Activated T-cell treated with anti-CD3 and anti-CD28 coated beads, Interleukin-2, amount 50 U/mL, for 24 hours (primary cell): Measurements from ENCODE around the gene MPEG1.

Experiments
- DNase-seq: peaks from one replicate; pipeline ENCODE4 v3.0.0-alpha.2; 2020
- H3K27ac Mint-ChIP-seq: 2 replicates; pipeline ENCODE4 v1.8.0; 2020; ENCODE audit warnings: mild to moderate bottlenecking, mixed read lengths
- H3K27me3 Mint-ChIP-seq: 2 replicates; pipeline ENCODE4 v1.8.0; 2020; ENCODE audit warnings: mixed read lengths
- H3K36me3 Mint-ChIP-seq: 2 replicates; pipeline ENCODE4 v1.8.0; 2020; ENCODE audit warnings: low read depth, mixed read lengths
- H3K4me1 Mint-ChIP-seq: 2 replicates; pipeline ENCODE4 v1.8.0; 2020; ENCODE audit warnings: low read depth, mixed read lengths
- H3K4me3 Mint-ChIP-seq: 2 replicates; pipeline ENCODE4 v1.8.0; 2020; ENCODE audit warnings: mild to moderate bottlenecking, moderate library complexity, mixed read lengths
- H3K9me3 Mint-ChIP-seq: 2 replicates; pipeline ENCODE4 v1.8.0; 2020; ENCODE audit warnings: mixed read lengths

MPEG1 gene

DNA sequence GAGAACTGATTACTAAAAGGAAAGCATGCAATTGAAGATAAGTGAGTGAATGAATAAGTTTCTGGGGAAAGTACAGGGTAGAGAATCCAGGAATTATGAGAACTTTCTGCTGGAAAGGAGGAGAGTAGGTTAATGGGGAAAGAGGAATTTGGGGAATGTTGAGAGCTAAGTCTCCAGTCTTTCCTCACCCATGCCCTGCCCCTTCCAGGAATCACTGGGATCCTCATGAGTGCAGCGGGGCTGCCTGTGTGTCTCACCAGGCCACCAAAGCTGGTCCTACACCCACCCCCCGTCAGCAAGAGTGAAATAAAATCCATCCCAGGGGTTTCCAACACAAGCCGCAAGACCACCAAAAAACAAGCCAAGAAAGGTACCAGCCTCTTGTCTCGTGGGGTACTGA, 23.8 kb downstream of the MPEG1 start:
- no peaks in the 10 kb centered on the region for H3K9me3 Mint-ChIP-seq
- DNase-seq: no peak
- no peak overlapping the region for H3K27ac Mint-ChIP-seq
- H3K36me3 Mint-ChIP-seq: no peaks in the 10 kb centered on the region
- no peaks in the 10 kb centered on the region for H3K27me3 Mint-ChIP-seq
- no peak overlapping the region for H3K4me3 Mint-ChIP-seq
- no peaks in the 10 kb centered on the region for H3K4me1 Mint-ChIP-seq

DNA sequence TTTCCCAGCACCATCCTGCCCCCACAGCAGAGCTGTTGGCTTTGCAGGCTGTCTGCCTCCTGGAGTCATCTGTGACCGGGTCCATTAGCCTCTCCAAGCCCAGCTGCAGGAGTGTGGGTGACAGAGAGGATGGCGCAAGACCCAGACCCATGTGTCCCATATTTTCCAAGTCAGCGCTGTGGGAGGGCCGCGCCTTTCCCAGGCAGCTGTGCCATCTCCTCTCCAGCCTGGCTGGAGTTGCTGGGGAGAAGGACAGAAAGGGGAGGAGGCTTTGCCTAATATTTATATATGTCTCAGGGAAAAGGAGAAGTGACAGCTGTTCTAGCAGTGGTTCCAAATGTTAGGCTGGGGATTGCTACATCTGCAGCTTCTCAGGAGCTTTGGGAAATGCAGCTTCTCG, 25.1 kb downstream of the MPEG1 start:
- H3K27ac Mint-ChIP-seq: no peak overlapping the region
- no peaks in the 10 kb centered on the region for H3K9me3 Mint-ChIP-seq
- no peaks in the 10 kb centered on the region for H3K36me3 Mint-ChIP-seq
- no peaks in the 10 kb centered on the region for H3K27me3 Mint-ChIP-seq
- DNase-seq: no peak
- H3K4me3 Mint-ChIP-seq: no peak overlapping the region
- no peaks in the 10 kb centered on the region for H3K4me1 Mint-ChIP-seq

DNA sequence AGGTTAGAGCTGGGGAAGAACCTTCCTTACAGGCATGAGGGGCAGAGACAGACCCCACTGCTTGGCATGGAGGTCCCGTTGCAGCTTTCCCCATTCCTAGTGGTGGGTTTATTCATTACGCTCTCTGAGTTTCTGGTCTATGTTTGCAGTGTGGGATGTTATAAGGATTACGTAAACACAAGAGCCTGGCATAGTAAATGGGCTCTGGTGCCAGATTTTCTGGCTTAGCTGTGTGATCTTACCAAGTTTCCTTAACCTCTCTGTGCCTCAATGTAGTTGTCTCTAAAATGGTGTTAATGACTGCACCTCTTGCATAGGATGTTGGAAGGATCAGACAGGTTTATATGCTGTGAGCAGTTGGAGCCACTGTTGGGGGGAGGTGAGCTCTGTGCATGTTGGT, 25.7 kb downstream of the MPEG1 start:
- Mint-ChIP-seq H3K36me3 (no peaks in the 10 kb centered on the region), H3K27ac (no peak overlapping the region), H3K4me3 (no peak overlapping the region)

DNA sequence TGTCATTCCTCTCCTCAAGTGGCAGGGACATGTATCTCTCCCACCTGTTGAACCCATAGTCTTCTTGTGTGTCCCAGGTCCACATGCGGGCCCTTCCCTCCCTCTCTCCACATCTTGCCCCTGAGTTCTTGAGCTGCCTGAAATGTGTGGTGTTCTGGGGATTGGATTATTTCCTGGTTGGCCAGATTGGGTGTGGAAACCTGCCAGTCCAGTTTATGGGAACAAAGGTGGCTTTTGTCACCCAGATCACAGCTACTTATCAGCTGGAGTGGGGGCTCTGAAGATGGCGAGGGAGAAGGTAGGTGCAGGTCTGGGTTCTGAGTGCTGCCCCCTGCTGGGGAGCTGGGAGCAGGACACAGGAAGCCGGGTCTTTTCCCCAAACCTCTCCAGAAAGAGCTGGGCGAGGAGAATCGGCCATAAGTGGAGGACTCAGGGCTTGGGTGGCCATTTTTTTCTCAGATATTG, 26.6 kb downstream of the MPEG1 start:
- DNase-seq: peak; percentile 68
- H3K4me1 Mint-ChIP-seq: no peaks in the 10 kb centered on the region
- H3K27ac Mint-ChIP-seq: no peak overlapping the region
- no peak overlapping the region for H3K4me3 Mint-ChIP-seq
- no peaks in the 10 kb centered on the region for H3K9me3 Mint-ChIP-seq
- no peaks in the 10 kb centered on the region for H3K27me3 Mint-ChIP-seq
- H3K36me3 Mint-ChIP-seq: no peaks in the 10 kb centered on the region

More for the DNA sequence above, 25.7 kb downstream of the MPEG1 start:
- Mint-ChIP-seq H3K4me1 (no peaks in the 10 kb centered on the region), H3K9me3 (no peaks in the 10 kb centered on the region), H3K27me3 (no peaks in the 10 kb centered on the region)
- no peak for DNase-seq

DNA sequence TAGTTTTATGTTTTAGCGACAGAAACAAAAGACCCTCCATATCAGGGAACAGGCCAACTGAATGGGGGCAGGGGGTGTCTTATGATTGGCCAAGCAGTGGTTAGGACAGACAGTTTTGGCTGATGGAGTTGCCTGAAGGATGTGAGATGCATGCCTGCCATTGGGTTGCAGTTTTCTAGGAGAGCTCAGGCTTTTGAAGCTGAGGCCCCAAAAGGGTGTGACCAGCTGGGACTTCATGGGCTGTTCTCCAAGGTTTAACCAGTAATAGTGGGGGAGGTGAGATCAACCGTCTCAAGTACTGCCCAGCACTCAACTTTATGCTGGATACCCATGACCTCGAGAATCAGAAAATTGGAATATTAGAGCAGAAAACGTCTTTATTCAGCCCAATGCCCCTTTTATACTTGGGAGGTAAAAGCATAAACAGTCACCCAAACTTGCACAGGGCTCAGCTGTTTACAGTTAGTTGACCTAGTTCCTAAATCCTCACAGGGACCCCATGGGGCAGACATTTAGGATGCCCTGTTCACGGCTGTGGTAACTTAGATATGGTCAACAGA, 27.3 kb downstream of the MPEG1 start:
- Mint-ChIP-seq H3K27me3 (no peaks in the 10 kb centered on the region), H3K9me3 (no peaks in the 10 kb centered on the region), H3K27ac (no peak overlapping the region), H3K4me3 (no peak overlapping the region), H3K4me1 (no peaks in the 10 kb centered on the region), H3K36me3 (no peaks in the 10 kb centered on the region)
- no peak for DNase-seq

DNA sequence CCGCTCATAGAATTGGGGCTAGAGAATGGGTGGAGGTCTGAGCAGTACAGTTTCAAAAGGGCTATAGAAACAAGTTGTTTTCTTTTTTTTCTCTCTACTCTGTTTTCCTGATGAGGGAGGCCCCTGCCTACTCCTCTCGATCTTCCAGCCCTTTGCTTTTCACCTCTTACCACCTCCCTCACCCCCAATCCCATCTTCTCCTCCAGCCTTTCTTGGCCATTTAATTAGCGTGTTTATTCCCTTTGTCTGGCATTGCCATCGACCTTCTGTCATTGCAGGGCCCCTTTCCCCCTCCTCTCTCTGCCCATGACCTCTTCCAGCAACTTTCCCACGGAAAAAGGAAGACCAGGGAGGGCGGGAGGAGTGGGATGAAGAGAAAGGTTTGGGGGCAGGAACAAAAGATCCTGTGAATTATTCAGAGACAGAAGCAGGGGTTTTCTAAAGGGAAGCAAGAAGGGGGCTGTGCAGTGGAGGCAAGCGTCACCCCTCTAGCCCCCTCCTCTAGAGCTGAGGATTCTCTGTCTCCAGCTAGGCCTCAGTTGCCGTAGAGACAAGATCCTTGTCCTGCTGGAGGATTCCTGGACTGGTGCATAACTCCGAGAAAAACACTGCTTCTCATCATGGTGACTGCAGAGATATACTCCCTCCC, 27.9 kb downstream of the MPEG1 start:
- H3K9me3 Mint-ChIP-seq: no peaks in the 10 kb centered on the region
- H3K27me3 Mint-ChIP-seq: no peaks in the 10 kb centered on the region
- H3K4me1 Mint-ChIP-seq: no peaks in the 10 kb centered on the region
- no peak overlapping the region for H3K27ac Mint-ChIP-seq
- no peak overlapping the region for H3K4me3 Mint-ChIP-seq
- DNase-seq: no peak
- no peaks in the 10 kb centered on the region for H3K36me3 Mint-ChIP-seq

DNA sequence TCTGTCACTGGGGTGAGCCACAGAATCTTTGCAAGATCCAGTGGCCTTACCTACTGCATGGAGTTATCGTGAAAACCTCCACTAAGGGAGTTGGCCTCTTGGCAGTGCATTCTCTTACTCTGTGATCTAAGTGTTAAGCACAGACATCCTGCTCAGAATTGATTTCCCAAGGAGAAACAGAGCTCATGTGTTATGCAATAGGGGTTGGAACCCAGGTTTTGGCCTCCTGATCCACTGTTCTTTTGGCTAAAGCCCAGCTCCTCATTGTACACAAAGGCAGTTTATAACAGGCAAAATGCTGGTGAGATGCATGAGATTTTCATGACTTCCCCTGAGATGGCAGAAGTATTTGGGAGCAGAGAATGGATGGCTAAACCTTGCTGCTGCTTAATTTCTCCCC, 29.0 kb downstream of the MPEG1 start:
- no peaks in the 10 kb centered on the region for H3K36me3 Mint-ChIP-seq
- no peak overlapping the region for H3K27ac Mint-ChIP-seq
- DNase-seq: no peak
- no peaks in the 10 kb centered on the region for H3K4me1 Mint-ChIP-seq
- no peaks in the 10 kb centered on the region for H3K27me3 Mint-ChIP-seq
- H3K9me3 Mint-ChIP-seq: peaks cover 6% of the 10 kb centered on the region
- no peak overlapping the region for H3K4me3 Mint-ChIP-seq

DNA sequence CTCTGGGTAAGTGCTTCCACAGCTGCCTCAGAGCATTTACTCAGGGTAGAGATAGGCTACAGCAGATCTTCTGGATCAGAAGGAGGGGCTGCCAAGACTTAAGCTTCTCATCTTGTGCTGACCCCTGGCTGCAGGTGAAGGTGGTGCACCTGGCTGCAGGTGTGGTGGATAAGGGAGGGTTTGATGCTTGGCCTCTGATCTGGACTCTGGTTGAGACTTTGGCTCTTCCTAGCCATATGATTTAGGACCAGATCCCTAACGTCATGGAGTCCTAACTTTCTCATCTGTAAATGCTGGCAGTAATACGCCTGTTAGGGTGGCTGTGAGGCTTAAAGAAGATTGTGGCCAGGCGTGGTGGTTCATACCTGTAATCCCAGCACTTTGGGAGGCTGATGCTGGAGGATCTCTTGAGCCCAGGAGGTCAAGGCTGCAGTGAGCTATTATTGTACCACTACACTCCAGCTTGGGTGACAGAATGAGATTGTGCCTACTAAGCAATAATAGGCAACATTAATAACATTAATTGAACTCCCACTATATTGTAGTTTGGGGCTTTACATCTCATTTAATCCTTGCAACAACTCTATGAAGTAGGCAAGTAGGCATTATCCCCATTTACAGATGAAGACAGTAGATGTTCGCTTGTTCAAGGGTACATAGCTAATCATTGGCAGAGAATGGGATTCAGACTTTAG, 30.1 kb downstream of the MPEG1 start:
- Mint-ChIP-seq H3K4me3 (no peak overlapping the region), H3K9me3 (peaks cover 6% of the 10 kb centered on the region), H3K27me3 (no peaks in the 10 kb centered on the region), H3K36me3 (no peaks in the 10 kb centered on the region), H3K4me1 (no peaks in the 10 kb centered on the region), H3K27ac (no peak overlapping the region)
- no peak for DNase-seq

DNA sequence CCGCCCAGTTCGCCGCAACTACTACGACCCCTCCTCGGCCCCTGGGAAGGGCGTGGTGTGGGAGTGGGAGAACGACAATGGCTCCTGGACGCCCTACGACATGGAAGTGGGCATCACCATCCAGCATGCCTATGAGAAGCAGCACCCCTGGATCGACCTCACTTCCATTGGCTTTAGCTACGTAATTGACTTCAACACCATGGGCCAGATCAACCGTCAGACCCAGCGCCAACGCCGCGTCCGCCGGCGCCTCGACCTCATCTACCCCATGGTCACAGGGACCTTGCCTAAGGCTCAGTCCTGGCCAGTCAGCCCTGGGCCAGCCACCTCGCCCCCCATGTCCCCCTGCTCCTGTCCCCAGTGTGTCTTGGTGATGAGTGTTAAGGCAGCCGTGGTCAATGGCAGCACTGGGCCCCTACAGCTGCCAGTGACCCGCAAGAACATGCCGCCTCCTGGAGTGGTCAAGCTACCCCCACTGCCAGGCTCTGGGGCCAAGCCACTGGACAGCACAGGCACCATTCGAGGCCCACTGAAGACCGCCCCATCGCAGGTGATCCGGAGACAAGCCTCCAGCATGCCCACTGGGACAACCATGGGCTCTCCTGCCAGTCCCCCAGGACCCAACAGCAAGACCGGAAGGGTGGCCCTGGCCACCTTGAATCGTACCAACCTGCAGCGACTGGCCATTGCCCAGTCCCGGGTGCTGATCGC, 30.8 kb downstream of the MPEG1 start:
- no peaks in the 10 kb centered on the region for H3K36me3 Mint-ChIP-seq

DNA sequence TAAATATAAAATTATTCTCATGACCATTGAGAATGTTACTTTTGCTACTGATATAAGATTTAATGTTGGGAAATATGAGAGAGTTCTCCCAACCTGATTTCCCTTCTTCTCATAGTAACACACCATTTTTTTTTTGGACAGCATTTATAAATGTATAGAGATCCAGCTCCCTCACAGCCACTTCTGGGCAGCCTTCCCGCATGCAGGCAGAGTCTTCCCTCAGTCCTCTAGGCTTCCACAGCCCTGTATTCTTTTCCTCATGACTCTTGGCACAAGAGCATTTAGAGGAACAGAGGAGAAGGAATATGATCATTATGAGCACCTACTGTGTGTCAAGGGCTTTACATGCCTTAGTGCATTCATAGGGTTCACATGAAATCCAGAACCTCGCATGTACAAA, 31.8 kb downstream of the MPEG1 start:
- H3K27ac Mint-ChIP-seq: no peak overlapping the region
- no peak overlapping the region for H3K4me3 Mint-ChIP-seq
- no peaks in the 10 kb centered on the region for H3K27me3 Mint-ChIP-seq
- H3K36me3 Mint-ChIP-seq: no peaks in the 10 kb centered on the region
- peaks cover 6% of the 10 kb centered on the region for H3K9me3 Mint-ChIP-seq
- no peaks in the 10 kb centered on the region for H3K4me1 Mint-ChIP-seq
- no peak for DNase-seq

More for the DNA sequence above, 30.8 kb downstream of the MPEG1 start:
- DNase-seq: no peak
- no peaks in the 10 kb centered on the region for H3K4me1 Mint-ChIP-seq
- H3K27ac Mint-ChIP-seq: no peak overlapping the region
- peaks cover 6% of the 10 kb centered on the region for H3K9me3 Mint-ChIP-seq
- no peak overlapping the region for H3K4me3 Mint-ChIP-seq
- H3K27me3 Mint-ChIP-seq: no peaks in the 10 kb centered on the region

DNA sequence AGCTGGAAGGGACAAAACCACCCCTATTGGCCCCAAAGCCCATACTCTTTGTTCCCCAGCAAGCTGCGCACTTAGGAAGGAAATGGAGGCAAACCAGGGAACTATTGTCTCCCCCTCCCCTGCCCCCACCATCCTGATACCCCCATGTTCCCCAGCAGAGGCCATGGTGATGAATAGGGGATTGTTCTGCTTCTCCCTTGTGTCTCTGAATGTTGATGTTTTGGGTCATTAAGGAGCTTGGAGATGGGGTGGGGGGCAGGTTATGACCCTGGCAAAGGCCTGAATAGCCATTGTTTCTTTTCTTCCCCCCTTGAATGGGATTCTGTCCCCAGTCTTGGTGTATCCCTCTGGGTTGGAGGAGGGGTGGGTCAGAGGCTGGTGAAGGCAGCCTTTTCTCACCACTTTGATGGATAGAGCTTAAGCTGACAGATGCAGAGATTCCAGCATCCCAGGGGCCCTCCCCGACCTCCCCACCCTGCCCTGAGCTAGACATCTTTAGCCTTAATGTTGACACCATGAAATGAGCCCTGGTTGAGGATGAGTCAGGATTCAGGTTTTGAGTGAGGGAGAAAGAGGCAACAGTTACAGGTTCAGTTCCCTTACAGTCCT, 32.5 kb downstream of the MPEG1 start:
- Mint-ChIP-seq H3K36me3 (no peaks in the 10 kb centered on the region), H3K9me3 (peaks cover 6% of the 10 kb centered on the region), H3K4me1 (no peaks in the 10 kb centered on the region), H3K27me3 (no peaks in the 10 kb centered on the region), H3K27ac (no peak overlapping the region), H3K4me3 (no peak overlapping the region)
- no peak for DNase-seq

DNA sequence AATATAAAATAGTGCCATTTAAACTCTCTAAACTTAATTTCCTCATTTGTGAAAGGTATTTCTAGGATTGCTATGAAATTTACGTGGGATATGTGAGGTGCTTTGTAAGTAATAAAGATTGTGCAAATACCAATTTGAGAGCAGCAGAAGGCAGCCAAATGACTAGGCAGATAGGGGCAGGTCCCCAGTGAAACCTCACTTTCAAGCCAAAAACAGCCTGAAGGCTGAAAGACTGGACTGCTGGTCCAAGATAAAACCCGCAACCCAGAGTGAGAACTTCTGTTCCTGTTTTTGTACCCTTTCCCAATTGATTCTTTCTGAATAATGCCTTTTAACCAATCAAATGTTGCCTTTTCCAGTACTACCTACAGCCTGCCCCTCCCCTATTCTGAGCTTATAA, 33.6 kb downstream of the MPEG1 start:
- no peaks in the 10 kb centered on the region for H3K36me3 Mint-ChIP-seq

DNA sequence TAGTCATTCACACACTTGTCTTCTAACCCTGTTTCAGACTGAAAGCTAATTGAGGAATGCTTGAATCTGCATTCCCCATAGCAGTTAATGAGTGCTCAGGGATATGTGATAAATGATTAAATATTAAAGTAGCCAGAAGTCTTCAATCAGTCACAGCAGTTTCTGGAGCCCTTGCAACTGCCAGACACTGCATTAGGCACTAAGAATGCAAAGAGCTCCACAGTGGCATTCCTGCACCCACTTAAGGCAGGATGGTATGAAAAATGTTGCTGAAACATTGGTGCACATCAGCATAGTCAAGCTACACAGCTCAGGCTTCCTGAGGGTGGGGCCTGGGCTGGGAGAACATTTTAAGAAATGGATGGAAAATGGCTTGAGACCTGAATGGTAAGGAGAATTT, 34.3 kb downstream of the MPEG1 start:
- Mint-ChIP-seq H3K36me3 (no peaks in the 10 kb centered on the region), H3K27me3 (peaks cover 13% of the 10 kb centered on the region), H3K4me3 (no peak overlapping the region), H3K27ac (no peak overlapping the region), H3K9me3 (peaks cover 6% of the 10 kb centered on the region), H3K4me1 (peaks cover 8% of the 10 kb centered on the region)
- DNase-seq: no peak

More for the DNA sequence above, 33.6 kb downstream of the MPEG1 start:
- H3K27ac Mint-ChIP-seq: no peak overlapping the region
- no peak for DNase-seq
- H3K9me3 Mint-ChIP-seq: peaks cover 6% of the 10 kb centered on the region
- H3K4me1 Mint-ChIP-seq: peaks cover 4% of the 10 kb centered on the region
- H3K27me3 Mint-ChIP-seq: peaks cover 7% of the 10 kb centered on the region
- no peak overlapping the region for H3K4me3 Mint-ChIP-seq

DNA sequence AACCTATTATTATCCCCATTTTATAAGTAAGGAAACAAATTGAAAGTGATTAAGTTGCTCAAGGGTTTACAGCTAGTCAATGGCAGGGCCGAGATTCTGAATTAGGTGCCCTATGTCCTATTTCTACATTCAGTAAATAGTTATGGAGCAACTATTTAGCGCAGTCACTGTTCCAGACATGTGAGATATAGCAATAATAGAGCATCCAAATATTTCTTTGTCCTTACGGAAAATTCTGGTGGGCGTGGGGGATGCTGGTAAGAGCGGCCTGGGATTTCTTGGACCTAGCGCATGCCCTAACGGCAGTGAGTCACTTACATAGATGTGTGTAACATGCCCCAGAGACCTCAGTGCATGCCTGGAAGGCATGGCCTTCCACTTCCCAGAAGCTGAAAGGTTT, 36.4 kb downstream of the MPEG1 start:
- no peaks in the 10 kb centered on the region for H3K36me3 Mint-ChIP-seq

More for the DNA sequence above, 36.4 kb downstream of the MPEG1 start:
- peaks cover 16% of the 10 kb centered on the region for H3K4me1 Mint-ChIP-seq
- DNase-seq: no peak
- H3K9me3 Mint-ChIP-seq: peaks cover 6% of the 10 kb centered on the region
- H3K27me3 Mint-ChIP-seq: peaks cover 21% of the 10 kb centered on the region
- no peak overlapping the region for H3K27ac Mint-ChIP-seq
- no peak overlapping the region for H3K4me3 Mint-ChIP-seq
